Keratinocyte (primary cell): ENCODE measurements around the gene MMP28. TPM values are rescaled to one million over a fixed set of nuclear protein-coding genes. Genes with fewer than 3 reads are reported as not detected.

ENCODE experiments used
- DNase-seq: peaks from one replicate; pipeline ENCODE4 v3.0.0-alpha.2; 2011; ENCODE audit warnings: low read depth, missing footprints, low spot score
- FAIRE-seq: peaks from 2 replicates; lab custom pipeline; 2011; peaks lifted over from hg19 to GRCh38; lab: Jason Lieb, UNC
- H2AFZ ChIP-seq: 2 replicates; pipeline ENCODE4 v1.6.0; 2012; ENCODE audit warnings: low read length, control low read depth, inconsistent platforms; ENCODE audit not compliant: control insufficient read depth
- H3K27ac ChIP-seq: 2 replicates; pipeline ENCODE4 v1.5.1; 2011; ENCODE audit warnings: low read length; ENCODE audit not compliant: control insufficient read depth, insufficient read depth
- H3K27me3 ChIP-seq: 3 replicates; pipeline ENCODE4 v1.6.0; 2011; ENCODE audit warnings: low read length; ENCODE audit not compliant: control insufficient read depth, insufficient read depth; ENCODE audit errors: extremely low read depth
- H3K36me3 ChIP-seq, 2 experiments: 2 replicates in 1 of 2; 3 replicates in 1 of 2; pipeline ENCODE4 v1.5.1; 2011; ENCODE audit warnings: low read length in 2 of 2, mild to moderate bottlenecking in 1 of 2; ENCODE audit not compliant: control insufficient read depth in 2 of 2, insufficient read depth in 2 of 2; ENCODE audit errors: extremely low read depth in 1 of 2
- H3K4me1 ChIP-seq: 3 replicates; pipeline ENCODE4 v1.5.1; 2011; ENCODE audit warnings: low read length; ENCODE audit not compliant: control insufficient read depth, insufficient read depth; ENCODE audit errors: extremely low read depth
- H3K4me2 ChIP-seq: 3 replicates; pipeline ENCODE4 v1.6.0; 2011; ENCODE audit warnings: low read depth, low read length; ENCODE audit not compliant: control insufficient read depth, insufficient read depth; ENCODE audit errors: extremely low read depth
- H3K4me3 ChIP-seq, 3 experiments: fragments of 200-600 bp in 1 of 3; sonication (generic) in 1 of 3; 2 replicates in 2 of 3; 3 replicates in 1 of 3; pipeline ENCODE4 v1.5.1; 2011 to 2016; ENCODE audit warnings: low read length in 3 of 3, mild to moderate bottlenecking in 3 of 3, control low read depth in 2 of 3, inconsistent platforms in 1 of 3, low read depth in 1 of 3, mixed read lengths in 1 of 3, mixed run types in 1 of 3, moderate library complexity in 1 of 3; ENCODE audit not compliant: control insufficient read depth in 2 of 3, insufficient read depth in 2 of 3; ENCODE audit errors: extremely low read depth in 1 of 3
- H3K79me2 ChIP-seq: 2 replicates; pipeline ENCODE4 v1.6.0; 2012; ENCODE audit warnings: low read length; ENCODE audit not compliant: control insufficient read depth, insufficient read depth
- H3K9ac ChIP-seq: 3 replicates; pipeline ENCODE4 v1.6.0; 2011; ENCODE audit warnings: low read length; ENCODE audit not compliant: control insufficient read depth, insufficient read depth; ENCODE audit errors: extremely low read depth
- H3K9me1 ChIP-seq: 3 replicates; pipeline ENCODE4 v1.6.0; 2011; ENCODE audit warnings: low read length; ENCODE audit not compliant: control insufficient read depth, insufficient read depth; ENCODE audit errors: extremely low read depth
- H3K9me3 ChIP-seq: 2 replicates; pipeline ENCODE4 v1.5.1; 2012; ENCODE audit warnings: low read depth, low read length; ENCODE audit not compliant: control insufficient read depth
- H4K20me1 ChIP-seq: 3 replicates; pipeline ENCODE4 v1.6.0; 2011; ENCODE audit warnings: low read length; ENCODE audit not compliant: control insufficient read depth, insufficient read depth; ENCODE audit errors: extremely low read depth
- CTCF ChIP-seq, 3 experiments: IDR thresholded peaks in 1 of 3; conservative IDR thresholded peaks in 1 of 3; optimal IDR thresholded peaks in 1 of 3; 2 replicates in 2 of 3; 3 replicates in 1 of 3; pipeline versions ENCODE3 to v1.5.1; 2011; ENCODE audit warnings: low read length in 3 of 3, mild to moderate bottlenecking in 3 of 3, moderate library complexity in 2 of 3, control low read depth in 1 of 3, inconsistent platforms in 1 of 3; ENCODE audit not compliant: insufficient read depth in 2 of 3; ENCODE audit errors: extremely low read depth in 1 of 3
- EZH2 ChIP-seq: IDR thresholded peaks from one replicate; pipeline ENCODE4 v1.6.1; 2012; ENCODE audit warnings: inconsistent platforms, mild to moderate bottlenecking, low read length, moderate library complexity
- dilution Hi-C: fragments of 300-500 bp; cut with MboI; formaldehyde crosslinking; loops from one replicate; pipeline ENCODE4 v1.7.0; 2020; ENCODE audit warnings: low sequenced_read_pairs; ENCODE audit not compliant: extremely low pct_ligation_motif_present
- polyA plus RNA-seq, 5 experiments: library from polyadenylated mRNA; depleted of rRNA in 3 of 5; stranded (reverse) in 3 of 5; stranded (forward) in 1 of 5; unstranded in 1 of 5; fragments of >200 nt; gene quantifications; 1 replicate in 1 of 5; 2 replicates in 3 of 5; 3 replicates in 1 of 5; pipeline versions ENCODE4 v1.2.1 to v1.2.3, GENCODE V29; 2011 to 2012; ENCODE audit warnings: missing spikeins in 2 of 5, low read depth in 1 of 5, low replicate concordance in 1 of 5

The MMP28 gene
- polyA plus RNA-seq, 1 donor (not counting 4 experiments of a cell fraction or from before 2014, with no cell fraction given), result 21.3 TPM

GRCh38 chr17:35801583-35802224 lies 6.3 kb upstream of the MMP28 start:
- no peak for TF ChIP-seq EZH2
- no peak for TF ChIP-seq CTCF (optimal IDR thresholded peaks at IDR 0.05 in 1 of 3, IDR thresholded peaks at IDR 0.05 in 1 of 3, conservative IDR thresholded peaks at IDR 0.05 in 1 of 3; ENCODE audit: extremely low read depth in 1 of 3, insufficient read depth in 2 of 3, low read length in 3 of 3)
- Histone ChIP-seq H3K4me2 (no peak overlapping the region), H3K4me3 (no peak overlapping the region), H3K9ac (no peak overlapping the region), H3K9me1 (no peaks in the 10 kb centered on the region), H4K20me1 (no peaks in the 10 kb centered on the region), H3K4me1 (peaks cover 9% of the 10 kb centered on the region), H3K79me2 (no peaks in the 10 kb centered on the region), H3K27me3 (no peaks in the 10 kb centered on the region), H2AFZ (peak overlapping the region; percentile 55), H3K9me3 (no peaks in the 10 kb centered on the region), H3K36me3 (no peaks in the 10 kb centered on the region), H3K27ac (no peak overlapping the region)
- dilution Hi-C loops, result no loop called here
- no peak for DNase-seq
- no peak for FAIRE-seq

GRCh38 chr17:35799942-35800341 lies 4.5 kb upstream of the MMP28 start:
- H3K79me2 ChIP-seq, result no peaks in the 10 kb centered on the region
- H3K27me3 ChIP-seq, result no peaks in the 10 kb centered on the region
- dilution Hi-C loops, result no loop called here
- no peaks in the 10 kb centered on the region for H3K9me1 ChIP-seq
- no peak overlapping the region for H3K9ac ChIP-seq
- TF ChIP-seq CTCF (optimal IDR thresholded peaks at IDR 0.05 in 1 of 3, IDR thresholded peaks at IDR 0.05 in 1 of 3, conservative IDR thresholded peaks at IDR 0.05 in 1 of 3; ENCODE audit: extremely low read depth in 1 of 3, insufficient read depth in 2 of 3, low read length in 3 of 3) (no peak), EZH2 (no peak)
- H3K4me3 ChIP-seq, result no peak overlapping the region
- H3K36me3 ChIP-seq, result no peaks in the 10 kb centered on the region
- H2AFZ ChIP-seq, result no peak overlapping the region
- H3K4me2 ChIP-seq, result no peak overlapping the region
- no peak for DNase-seq
- H3K4me1 ChIP-seq, result peaks cover 9% of the 10 kb centered on the region
- no peaks in the 10 kb centered on the region for H3K9me3 ChIP-seq
- no peak for FAIRE-seq
- no peak overlapping the region for H3K27ac ChIP-seq
- no peaks in the 10 kb centered on the region for H4K20me1 ChIP-seq
